Endodermal cell (in vitro differentiated cells): ENCODE results near the gene ORAI3. TPM values are rescaled to one million over a fixed set of nuclear protein-coding genes. Genes with fewer than 3 reads are reported as not detected.

Experiments
- DNase-seq: peaks from one replicate; pipeline ENCODE4 v3.0.0-alpha.2; 2017
- H3K27ac ChIP-seq: 2 replicates; pipeline ENCODE4 v1.5.1; 2013; ENCODE audit warnings: mild to moderate bottlenecking, low read depth, low read length, moderate library complexity
- H3K27me3 ChIP-seq: 2 replicates; pipeline ENCODE4 v1.6.1; 2013; ENCODE audit warnings: mild to moderate bottlenecking, low read length, moderate library complexity; ENCODE audit not compliant: insufficient read depth, control insufficient read depth, poor library complexity, severe bottlenecking
- H3K36me3 ChIP-seq: 2 replicates; pipeline ENCODE4 v1.7.0; 2013; ENCODE audit warnings: mild to moderate bottlenecking, low read length, moderate library complexity; ENCODE audit not compliant: control insufficient read depth, insufficient read depth
- H3K4me1 ChIP-seq: one replicate; pipeline ENCODE4 v1.7.0; 2013; ENCODE audit warnings: low read length; ENCODE audit not compliant: control insufficient read depth, insufficient read depth
- H3K4me3 ChIP-seq: 2 replicates; pipeline ENCODE4 v1.5.1; 2013; ENCODE audit warnings: mild to moderate bottlenecking, low read length, moderate library complexity
- H3K9ac ChIP-seq: 2 replicates; pipeline ENCODE4 v1.6.1; 2013; ENCODE audit warnings: mild to moderate bottlenecking, low read length, moderate library complexity; ENCODE audit not compliant: poor library complexity, severe bottlenecking; ENCODE audit errors: extremely low read depth
- H3K9me3 ChIP-seq: 2 replicates; pipeline ENCODE4 v1.6.1; 2013; ENCODE audit warnings: mild to moderate bottlenecking, low read length, moderate library complexity; ENCODE audit not compliant: control insufficient read depth
- H3K27ac Mint-ChIP-seq: 2 replicates; pipeline ENCODE4 v1.8.0; 2020; ENCODE audit warnings: mixed read lengths
- H3K27me3 Mint-ChIP-seq: 2 replicates; pipeline ENCODE4 v1.8.0; 2021; ENCODE audit warnings: mild to moderate bottlenecking, mixed read lengths; ENCODE audit not compliant: insufficient read depth
- H3K36me3 Mint-ChIP-seq: 2 replicates; pipeline ENCODE4 v1.8.0; 2020; ENCODE audit warnings: low read depth, mixed read lengths
- H3K4me1 Mint-ChIP-seq: 2 replicates; pipeline ENCODE4 v1.8.0; 2020; ENCODE audit warnings: mixed read lengths
- H3K4me3 Mint-ChIP-seq: 2 replicates; pipeline ENCODE4 v1.8.0; 2020; ENCODE audit warnings: mild to moderate bottlenecking, moderate library complexity, mixed read lengths
- H3K9me3 Mint-ChIP-seq: 2 replicates; pipeline ENCODE4 v1.8.0; 2020; ENCODE audit warnings: mild to moderate bottlenecking, mixed read lengths
- WGBS, 2 experiments: methylation state at CpG; one replicate each; pipeline versions ENCODE4 v1.1.5 to v1.1.7; 2013; ENCODE audit warnings: missing lambda C conversion rate in 2 of 2, mixed read lengths in 1 of 2; ENCODE audit not compliant: insufficient coverage in 1 of 2, insufficient read length in 1 of 2; 5-methylcytosine and 5-hydroxymethylcytosine counted together
- total RNA-seq, 2 donors: library from RNA; stranded (reverse); fragmentation: NEBNext Ultra II Directional in 1 of 2; extraction: Animal tissue kit (Norgen Biotek cat#: 25700) in 1 of 2; gene quantifications; 2 replicates in 1 of 2; 3 replicates in 1 of 2; pipeline ENCODE4 v1.2.1, GENCODE V29; 2021
- TF ChIP-seq, protein P1 (sequence below): fragments of 200-600 bp; sonication (generic); conservative IDR thresholded peaks from 2 replicates; pipeline ENCODE4 v1.5.0; 2021; ENCODE audit warnings: antibody characterized with exemption, mild to moderate bottlenecking

ORAI3 gene
- total RNA-seq, 2 donors from 2014 or later = 16.9 to 17.7 TPM

DNA sequence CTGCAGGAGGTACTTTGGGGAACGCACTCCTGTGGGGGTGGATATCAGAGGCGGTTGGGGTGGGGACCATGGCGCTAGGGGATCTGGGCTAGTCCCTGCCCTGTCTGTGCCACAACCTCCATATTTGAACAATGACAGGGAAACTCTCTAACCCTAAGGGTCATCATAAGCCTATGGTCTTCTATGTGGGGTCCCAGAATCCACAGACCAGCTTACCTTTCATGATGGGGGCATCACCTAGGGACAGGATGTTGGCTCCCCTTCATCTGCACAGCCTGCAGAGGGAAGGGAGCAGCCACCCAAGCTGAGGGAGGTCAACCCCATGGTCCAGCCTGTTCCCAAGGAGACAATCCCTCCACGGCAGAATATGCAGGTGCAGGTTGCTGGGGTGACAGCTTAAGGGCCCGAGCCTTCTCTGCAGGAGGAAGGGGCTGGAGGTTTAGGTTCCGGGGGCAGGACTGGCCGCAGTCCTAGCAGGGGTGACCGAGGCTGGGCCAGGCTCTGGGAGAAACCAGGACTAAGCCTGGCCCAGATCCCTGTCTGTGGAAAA is 1.7 kb downstream of the ORAI3 start:
- H3K27me3 Mint-ChIP-seq = no peaks in the 10 kb centered on the region
- Histone ChIP-seq H3K36me3 (peaks cover 16% of the 10 kb centered on the region), H3K27me3 (no peaks in the 10 kb centered on the region), H3K9ac (no peak overlapping the region), H3K4me1 (peaks cover 12% of the 10 kb centered on the region), H3K9me3 (no peaks in the 10 kb centered on the region), H3K4me3 (peak overlapping the region; percentile 91), H3K27ac (no peak overlapping the region)
- WGBS, 2 experiments = 67 to 91% methylated on average over 1 to 8 of the region's 8 CpGs
- no peaks in the 10 kb centered on the region for H3K9me3 Mint-ChIP-seq
- peak overlapping the region; percentile 82 for H3K4me3 Mint-ChIP-seq
- TF ChIP-seq, protein P1, sequence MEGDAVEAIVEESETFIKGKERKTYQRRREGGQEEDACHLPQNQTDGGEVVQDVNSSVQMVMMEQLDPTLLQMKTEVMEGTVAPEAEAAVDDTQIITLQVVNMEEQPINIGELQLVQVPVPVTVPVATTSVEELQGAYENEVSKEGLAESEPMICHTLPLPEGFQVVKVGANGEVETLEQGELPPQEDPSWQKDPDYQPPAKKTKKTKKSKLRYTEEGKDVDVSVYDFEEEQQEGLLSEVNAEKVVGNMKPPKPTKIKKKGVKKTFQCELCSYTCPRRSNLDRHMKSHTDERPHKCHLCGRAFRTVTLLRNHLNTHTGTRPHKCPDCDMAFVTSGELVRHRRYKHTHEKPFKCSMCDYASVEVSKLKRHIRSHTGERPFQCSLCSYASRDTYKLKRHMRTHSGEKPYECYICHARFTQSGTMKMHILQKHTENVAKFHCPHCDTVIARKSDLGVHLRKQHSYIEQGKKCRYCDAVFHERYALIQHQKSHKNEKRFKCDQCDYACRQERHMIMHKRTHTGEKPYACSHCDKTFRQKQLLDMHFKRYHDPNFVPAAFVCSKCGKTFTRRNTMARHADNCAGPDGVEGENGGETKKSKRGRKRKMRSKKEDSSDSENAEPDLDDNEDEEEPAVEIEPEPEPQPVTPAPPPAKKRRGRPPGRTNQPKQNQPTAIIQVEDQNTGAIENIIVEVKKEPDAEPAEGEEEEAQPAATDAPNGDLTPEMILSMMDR = no peak
- H3K36me3 Mint-ChIP-seq = peaks cover 10% of the 10 kb centered on the region
- H3K27ac Mint-ChIP-seq = peak overlapping the region; percentile 87
- DNase-seq = no peak
- H3K4me1 Mint-ChIP-seq = peaks cover 22% of the 10 kb centered on the region

DNA sequence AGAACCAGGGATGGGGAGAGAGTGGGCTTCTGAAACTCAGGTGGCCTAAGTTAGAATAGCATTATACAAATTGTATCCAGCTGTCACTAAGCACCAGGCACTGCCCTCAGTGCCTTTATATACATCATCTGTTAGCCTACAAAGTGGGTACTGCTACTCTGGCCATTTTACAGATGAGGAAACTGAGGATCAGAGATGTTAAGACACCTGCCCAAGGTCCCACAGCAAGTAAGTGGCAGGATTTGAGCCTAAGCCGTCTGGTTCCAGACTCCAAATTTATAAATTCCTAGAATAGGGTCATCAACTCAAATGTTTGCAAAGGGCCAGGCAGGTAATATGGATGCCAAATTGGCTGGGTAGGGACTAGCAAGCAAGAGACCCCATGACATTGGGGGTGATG is 2.3 kb downstream of the ORAI3 start:
- WGBS, 2 experiments = 86 to 100% methylated on average over 1 of the region's 1 CpG
- Histone ChIP-seq H3K4me3 (no peak overlapping the region), H3K36me3 (peaks cover 13% of the 10 kb centered on the region), H3K9ac (no peak overlapping the region), H3K27me3 (no peaks in the 10 kb centered on the region), H3K9me3 (no peaks in the 10 kb centered on the region), H3K4me1 (peaks cover 12% of the 10 kb centered on the region), H3K27ac (no peak overlapping the region)
- no peak for DNase-seq
- Mint-ChIP-seq H3K4me1 (peaks cover 22% of the 10 kb centered on the region), H3K36me3 (peaks cover 6% of the 10 kb centered on the region), H3K4me3 (no peak overlapping the region), H3K9me3 (no peaks in the 10 kb centered on the region), H3K27me3 (no peaks in the 10 kb centered on the region), H3K27ac (no peak overlapping the region)
- TF ChIP-seq, protein P1 = no peak

DNA sequence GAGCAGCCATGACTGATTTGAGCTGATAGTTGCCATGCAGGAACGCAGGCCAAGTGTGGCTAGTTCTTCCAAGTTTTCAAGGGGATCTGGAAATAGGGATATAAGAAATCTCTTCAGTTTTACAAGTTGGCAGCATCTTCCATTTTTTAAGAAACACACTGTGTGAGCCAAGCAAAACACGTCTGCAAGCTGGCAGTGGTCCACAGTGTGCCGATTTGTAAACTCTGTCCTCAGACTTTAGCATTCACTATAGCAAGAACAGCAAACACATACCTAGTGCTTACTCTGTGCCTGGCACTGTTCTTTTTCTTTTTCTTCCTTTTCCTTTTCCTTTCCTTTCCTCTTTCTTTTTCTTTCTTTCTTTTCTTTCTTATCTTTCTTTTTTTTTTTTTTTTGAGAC is 2.9 kb downstream of the ORAI3 start:
- TF ChIP-seq, protein P1 = no peak
- peaks cover 19% of the 10 kb centered on the region for H3K4me1 Mint-ChIP-seq
- no peak overlapping the region for H3K4me3 ChIP-seq
- no peaks in the 10 kb centered on the region for H3K27me3 ChIP-seq
- no peak overlapping the region for H3K27ac Mint-ChIP-seq
- no peak overlapping the region for H3K4me3 Mint-ChIP-seq
- peaks cover 6% of the 10 kb centered on the region for H3K36me3 Mint-ChIP-seq
- H3K36me3 ChIP-seq = peaks cover 10% of the 10 kb centered on the region
- 94 to 100% methylated on average over 3 of the region's 3 CpGs for WGBS, 2 experiments
- peaks cover 11% of the 10 kb centered on the region for H3K4me1 ChIP-seq
- no peaks in the 10 kb centered on the region for H3K27me3 Mint-ChIP-seq
- no peak for DNase-seq
- no peaks in the 10 kb centered on the region for H3K9me3 ChIP-seq
- H3K27ac ChIP-seq = no peak overlapping the region
- H3K9ac ChIP-seq = no peak overlapping the region
- H3K9me3 Mint-ChIP-seq = no peaks in the 10 kb centered on the region
